HG02759 (cell line): ENCODE data around the gene GEMIN7.

Experiments
- ATAC-seq: cut with Tn5 transposase; IDR thresholded peaks from one replicate; pipeline ENCODE4 v1.9.1; 2021; ENCODE audit warnings: mild to moderate bottlenecking, moderate library complexity; ENCODE audit not compliant: unreplicated experiment

GEMIN7 gene

GRCh38 chr19:45059258-45059965, 19.6 kb upstream of the GEMIN7 start:
- ATAC-seq, result peak; percentile 61

DNA sequence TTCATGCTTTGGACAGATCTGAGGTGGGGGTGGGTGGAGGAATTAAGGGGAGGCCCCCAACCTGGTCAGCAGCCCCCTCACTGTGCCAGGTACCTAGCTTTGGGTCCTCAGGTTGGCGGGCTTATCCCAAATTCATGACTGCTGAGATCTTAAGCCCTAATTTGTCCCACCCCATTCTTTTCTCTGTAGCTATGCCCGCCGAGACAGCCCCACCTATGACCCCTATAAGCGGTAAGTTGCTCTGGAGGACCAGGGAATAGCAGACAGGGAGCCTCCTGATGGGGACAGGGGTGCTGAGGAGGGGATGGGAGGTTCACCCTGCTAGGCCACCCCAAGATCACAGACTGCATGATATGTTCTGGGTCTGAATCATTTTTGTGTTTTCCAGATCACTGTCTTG, 17.1 kb upstream of the GEMIN7 start:
- ATAC-seq, result no peak

- ATAC-seq, result no peak
Observed at GRCh38 chr19:45063851-45064801, 14.9 kb upstream of the GEMIN7 start.

GRCh38 chr19:45066921-45067661, 12.0 kb upstream of the GEMIN7 start:
- no peak for ATAC-seq

- ATAC-seq, result no peak
Observed at GRCh38 chr19:45068041-45068440, 11.0 kb upstream of the GEMIN7 start.

DNA sequence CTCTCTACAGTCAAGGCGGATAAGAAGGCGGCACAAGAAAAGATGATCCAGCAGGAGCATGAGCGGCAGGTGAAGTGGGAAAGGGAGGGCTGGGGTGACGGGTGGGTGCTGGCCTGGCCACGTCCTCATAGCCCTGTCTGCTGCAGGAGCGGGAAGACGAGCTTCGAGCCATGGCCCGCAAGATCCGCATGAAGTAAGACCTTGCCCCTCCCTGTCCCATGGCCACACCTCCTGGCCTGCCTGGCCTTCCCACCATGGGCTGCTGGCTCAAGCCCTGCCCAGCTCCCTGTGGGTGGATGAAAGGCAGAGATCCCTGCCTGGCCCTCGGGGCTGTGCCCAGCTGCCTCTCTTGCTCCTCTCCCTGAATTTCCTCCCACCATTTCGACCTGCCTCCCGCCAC, 10.0 kb upstream of the GEMIN7 start:
- no peak for ATAC-seq

- ATAC-seq, result no peak
Observed at GRCh38 chr19:45070214-45070613, 8.8 kb upstream of the GEMIN7 start.

GRCh38 chr19:45070861-45071544, 8.1 kb upstream of the GEMIN7 start:
- ATAC-seq, result no peak

DNA sequence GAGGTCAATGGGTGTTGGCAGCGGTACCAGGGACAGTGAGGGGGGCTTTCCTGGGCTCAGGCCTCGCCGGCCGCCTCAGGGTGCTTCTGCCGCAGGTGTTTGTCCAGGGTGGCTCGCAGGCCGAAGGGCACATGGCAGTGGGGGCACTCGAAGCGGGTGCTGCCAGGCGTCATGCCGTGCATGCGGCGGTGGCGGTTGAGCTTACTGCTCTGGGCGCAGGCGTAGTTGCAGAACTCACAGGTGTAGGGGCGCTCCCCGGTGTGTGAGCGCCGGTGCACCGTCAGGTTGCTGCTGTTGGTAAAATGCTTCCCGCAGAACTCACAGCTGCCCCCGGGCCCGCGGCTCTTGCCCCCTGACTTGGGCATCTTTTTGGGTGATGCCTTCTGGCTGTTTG, 7.5 kb upstream of the GEMIN7 start:
- no peak for ATAC-seq

- ATAC-seq, result no peak
Observed at GRCh38 chr19:45071969-45072790, 6.9 kb upstream of the GEMIN7 start.

DNA sequence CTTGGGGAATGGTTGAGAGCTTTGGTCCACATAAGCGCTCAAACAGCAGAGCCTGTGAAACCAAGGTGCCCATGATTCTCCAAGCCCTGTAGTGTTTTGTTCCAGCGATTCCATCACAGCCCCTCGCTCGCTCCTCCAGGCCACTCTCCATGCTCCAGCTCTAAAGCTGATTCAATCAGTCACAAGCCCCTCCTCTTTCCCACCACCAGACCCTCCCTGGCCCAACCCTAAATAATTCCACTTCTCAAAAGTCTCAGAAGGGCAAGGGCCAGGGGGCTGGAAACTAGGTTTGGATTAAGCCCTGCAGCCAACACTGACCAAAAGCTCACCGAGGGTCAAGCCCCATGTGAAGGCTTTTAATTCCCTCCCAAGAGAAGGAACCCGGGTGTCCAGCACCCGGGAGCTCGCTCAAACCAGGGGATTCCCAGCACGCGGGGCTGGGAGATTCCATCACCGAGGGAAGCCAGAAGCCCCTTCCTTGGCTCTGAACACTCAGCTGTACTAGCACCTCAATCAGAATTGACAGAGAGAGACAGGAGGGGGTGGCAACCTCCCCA, 4.2 kb upstream of the GEMIN7 start:
- ATAC-seq, result no peak

GRCh38 chr19:45075301-45076028, 3.6 kb upstream of the GEMIN7 start:
- ATAC-seq, result peak; percentile 66

GRCh38 chr19:45076029-45076850, 2.8 kb upstream of the GEMIN7 start, which contains the start of gene ZNF296:
Gene ZNF296 (minus strand): TSS chr19:45076478. CDS start chr19:45076373, 105 bp downstream.
- ATAC-seq, result peak; percentile 52

DNA sequence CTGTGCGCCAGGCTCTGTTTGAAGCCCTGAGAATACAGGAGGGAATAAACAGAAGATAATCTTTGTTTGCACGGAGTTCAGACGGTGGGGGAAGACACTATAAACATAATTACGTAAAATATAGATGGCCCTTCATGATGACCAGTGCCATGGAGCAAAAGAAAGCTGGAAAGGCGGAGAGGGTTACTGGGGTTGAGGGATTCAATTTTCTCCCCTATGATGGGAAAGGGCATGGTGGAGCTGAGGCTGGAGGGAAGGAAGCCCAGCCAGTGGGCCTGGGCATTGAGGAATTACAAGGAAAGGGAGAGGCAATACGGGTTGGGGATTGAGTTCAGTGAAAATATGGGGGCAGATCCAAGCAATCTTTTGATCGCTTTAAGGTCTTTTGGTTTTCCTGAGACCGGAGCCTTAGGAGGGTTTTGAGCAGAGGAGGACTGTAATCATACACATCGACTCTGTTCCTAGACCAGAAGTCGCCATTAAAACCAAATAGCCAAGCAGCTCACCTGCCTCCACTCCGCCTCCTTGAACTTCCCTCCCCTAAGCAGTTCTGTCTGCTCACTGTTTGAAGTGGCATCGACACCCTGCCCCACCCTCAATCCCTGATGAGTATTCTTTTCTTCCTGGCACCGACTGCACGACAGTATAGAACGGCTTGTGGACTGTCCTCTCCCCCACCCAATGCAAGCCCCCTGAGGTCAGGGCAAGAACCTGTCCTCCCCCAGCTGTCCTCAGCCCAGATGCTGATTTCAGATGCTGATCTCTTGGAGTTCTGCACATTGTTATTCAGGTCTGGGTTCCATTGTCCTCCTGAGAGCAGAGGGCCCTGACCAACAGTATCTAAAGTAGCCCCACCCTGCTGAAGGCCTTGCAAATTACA, 2.0 kb upstream of the GEMIN7 start:
- ATAC-seq, result no peak

DNA sequence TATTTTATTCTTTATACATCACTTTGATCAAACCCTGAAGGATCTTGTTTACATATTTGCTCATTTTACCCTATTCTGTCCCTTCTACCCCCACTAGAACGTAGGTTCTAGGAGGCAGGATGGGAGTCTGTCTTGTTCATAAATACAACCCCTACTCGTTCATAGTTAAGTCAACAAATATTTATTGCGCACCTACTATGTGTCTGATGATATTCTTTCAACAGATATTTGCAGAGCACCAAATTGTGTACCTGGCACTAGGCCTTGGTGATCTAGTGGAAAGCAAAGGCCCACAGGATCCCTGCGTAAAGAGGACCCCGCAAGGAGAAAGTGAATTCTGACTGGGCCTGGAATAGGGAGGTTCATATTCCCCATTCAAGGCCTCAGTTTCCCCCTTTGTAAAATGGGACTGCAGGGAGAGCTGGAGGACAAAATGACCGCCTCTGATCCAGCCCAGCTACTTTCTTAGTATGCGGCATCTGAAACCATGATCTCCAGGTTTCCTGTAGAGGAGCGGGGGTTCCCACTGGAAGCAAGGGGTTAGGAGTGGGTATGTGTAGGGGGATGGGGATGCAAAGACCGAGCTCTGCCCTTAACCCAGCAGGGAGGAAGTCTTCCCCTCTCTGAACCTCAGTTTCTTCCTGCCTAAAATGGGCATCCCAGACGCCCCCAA, 534 bp upstream of the GEMIN7 start:
- ATAC-seq, result no peak

DNA sequence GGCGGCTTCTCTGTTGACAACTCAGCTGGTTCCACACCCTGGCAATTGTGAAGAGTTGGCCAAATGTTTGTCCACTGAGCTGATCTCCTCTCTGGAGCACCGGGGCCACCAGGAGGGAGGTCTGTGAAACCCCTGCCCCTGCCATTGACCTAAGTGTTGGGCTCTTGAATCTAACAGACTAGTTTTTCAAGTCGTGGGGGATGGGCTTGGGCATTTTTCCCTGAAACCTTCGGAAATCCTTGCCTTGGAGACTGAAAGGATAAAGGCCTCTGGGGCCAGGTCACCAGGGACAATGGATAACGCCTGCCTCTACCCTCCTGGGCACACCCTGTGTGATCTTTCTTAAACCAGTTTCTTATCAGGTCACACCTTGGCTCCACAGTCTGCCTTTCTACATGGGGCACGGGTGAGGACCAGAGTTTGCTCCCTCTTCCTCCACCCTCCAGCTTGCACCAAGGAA, 881 bp downstream of the GEMIN7 start:
- no peak for ATAC-seq
